Left ventricle myocardium inferior (tissue), 1 donor: Measurements from ENCODE around the gene METTL8. TPM values are rescaled to one million over a fixed set of nuclear protein-coding genes. Genes with fewer than 3 reads are reported as not detected.

Experiments used
- DNase-seq: peaks from one replicate; pipeline ENCODE4 v3.0.0-alpha.2; 2020
- H3K27ac ChIP-seq: fragments of 200-600 bp; replicated peaks from 2 replicates; pipeline ENCODE4 v1.8.0; 2021
- H3K27me3 ChIP-seq: fragments of 200-600 bp; 2 replicates; pipeline ENCODE4 v1.8.0; 2021; ENCODE audit warnings: low read depth
- H3K36me3 ChIP-seq: fragments of 200-600 bp; 2 replicates; pipeline ENCODE4 v1.8.0; 2021
- H3K4me1 ChIP-seq: fragments of 200-600 bp; 2 replicates; pipeline ENCODE4 v1.8.0; 2021
- H3K4me3 ChIP-seq: fragments of 200-600 bp; 2 replicates; pipeline ENCODE4 v1.8.0; 2021; ENCODE audit warnings: mild to moderate bottlenecking, moderate library complexity
- H3K9me3 ChIP-seq: fragments of 200-600 bp; replicated peaks from 2 replicates; pipeline ENCODE4 v1.8.0; 2021
- CTCF ChIP-seq: fragments of 200-600 bp; IDR thresholded peaks from 2 replicates; pipeline ENCODE4 v1.8.0; 2021; ENCODE audit warnings: antibody characterized with exemption, mild to moderate bottlenecking, borderline replicate concordance
- intact Hi-C: fragments of 100-400 bp; cut with micrococcal nuclease; formaldehyde crosslinking; loops from one replicate; pipeline ENCODE4 v1.11.0; 2022
- total RNA-seq: library from RNA; stranded (reverse); fragmentation: NEBNext Ultra II Directional; extraction: Animal tissue kit (Norgen Biotek cat#: 25700); gene quantifications from one replicate; pipeline ENCODE4 v1.2.1, GENCODE V29; 2021
- donor health status: DM: no; HTN: yes; CAD: no; lungs with severe emphysema.

The METTL8 gene
- total RNA-seq, 1 donor from 2014 or later: 10.4 TPM

GRCh38 chr2:171410624-171411023, 23.2 kb downstream of the METTL8 start:
- Histone ChIP-seq H3K36me3 (no peaks in the 10 kb centered on the region), H3K27ac (no peak overlapping the region), H3K4me3 (no peak overlapping the region), H3K27me3 (no peaks in the 10 kb centered on the region), H3K4me1 (peaks cover 10% of the 10 kb centered on the region), H3K9me3 (no peaks in the 10 kb centered on the region)
- no peak for DNase-seq
- no peak for TF ChIP-seq CTCF
- intact Hi-C loops: loop anchor here (10.0 kb wide), 1 partner anchor 426 kb away; no protein-coding TSS in a partner anchor

GRCh38 chr2:171410101-171410500, 23.7 kb downstream of the METTL8 start:
- Histone ChIP-seq H3K4me3 (no peak overlapping the region), H3K36me3 (no peaks in the 10 kb centered on the region), H3K27ac (no peak overlapping the region), H3K4me1 (peaks cover 9% of the 10 kb centered on the region), H3K9me3 (no peaks in the 10 kb centered on the region), H3K27me3 (no peaks in the 10 kb centered on the region)
- intact Hi-C loops: loop anchor here (10.0 kb wide), 1 partner anchor 425 kb away; no protein-coding TSS in a partner anchor
- no peak for TF ChIP-seq CTCF
- no peak for DNase-seq

- no peaks in the 10 kb centered on the region for H3K36me3 ChIP-seq
- TF ChIP-seq CTCF: no peak
- no peaks in the 10 kb centered on the region for H3K9me3 ChIP-seq
- intact Hi-C loops: no loop called here
- H3K27ac ChIP-seq: no peak overlapping the region
- H3K27me3 ChIP-seq: no peaks in the 10 kb centered on the region
- DNase-seq: no peak
- H3K4me3 ChIP-seq: peak overlapping the region; percentile 48
- H3K4me1 ChIP-seq: peaks cover 9% of the 10 kb centered on the region
Measured at GRCh38 chr2:171409436-171409971, 24.3 kb downstream of the METTL8 start.

- intact Hi-C loops: no loop called here
- no peak overlapping the region for H3K27ac ChIP-seq
- no peaks in the 10 kb centered on the region for H3K9me3 ChIP-seq
- H3K4me3 ChIP-seq: no peak overlapping the region
- no peak for DNase-seq
- no peaks in the 10 kb centered on the region for H3K36me3 ChIP-seq
- H3K4me1 ChIP-seq: peaks cover 9% of the 10 kb centered on the region
- H3K27me3 ChIP-seq: no peaks in the 10 kb centered on the region
- no peak for TF ChIP-seq CTCF
Measured at GRCh38 chr2:171407676-171408044, 26.1 kb downstream of the METTL8 start.

GRCh38 chr2:171407030-171407675, 26.6 kb downstream of the METTL8 start:
- intact Hi-C loops: no loop called here
- Histone ChIP-seq H3K4me3 (no peak overlapping the region), H3K9me3 (peaks cover 5% of the 10 kb centered on the region), H3K4me1 (peaks cover 9% of the 10 kb centered on the region), H3K27ac (no peak overlapping the region), H3K27me3 (no peaks in the 10 kb centered on the region), H3K36me3 (no peaks in the 10 kb centered on the region)
- no peak for DNase-seq
- no peak for TF ChIP-seq CTCF
